GM23338 (cell line): ENCODE measurements around the gene ARHGEF38. TPM values are rescaled to one million over a fixed set of nuclear protein-coding genes. Genes with fewer than 3 reads are reported as not detected.

Source experiments
- CREB1 ChIP-seq: fragments of 250-450 bp; sonication (Bioruptor Pico); IDR thresholded peaks from 2 replicates; pipeline ENCODE4 v1.5.0; 2020; ENCODE audit warnings: low read depth, mild to moderate bottlenecking, moderate library complexity
- EZH2phosphoT487 ChIP-seq: fragments of 200-600 bp; sonication (generic); IDR thresholded peaks from one replicate; pipeline ENCODE4 v1.8.1; 2018; ENCODE audit warnings: antibody characterized with exemption; ENCODE audit not compliant: unreplicated experiment
- NANOG ChIP-seq: IDR thresholded peaks from 2 replicates; pipeline ENCODE4 v1.6.1; 2016; ENCODE audit warnings: antibody characterized with exemption, borderline replicate concordance
- POLR2AphosphoS5 ChIP-seq: IDR thresholded peaks from 2 replicates; pipeline ENCODE4 v1.6.1; 2016; ENCODE audit warnings: antibody characterized with exemption, low read depth
- STAT1 ChIP-seq: IDR thresholded peaks from one replicate; pipeline ENCODE4 v1.6.1; 2016; ENCODE audit warnings: antibody characterized with exemption; ENCODE audit not compliant: unreplicated experiment
- ZNF114 ChIP-seq: fragments of 250-450 bp; sonication (Bioruptor Pico); IDR thresholded peaks from 2 replicates; pipeline ENCODE4 v1.5.0; 2020; ENCODE audit warnings: mild to moderate bottlenecking, moderate library complexity
- ZNF331 ChIP-seq: fragments of 250-450 bp; sonication (Bioruptor Pico); IDR thresholded peaks from 2 replicates; pipeline ENCODE4 v1.5.0; 2020; ENCODE audit warnings: low read depth, mild to moderate bottlenecking, moderate library complexity
- polyA plus RNA-seq: library from polyadenylated mRNA; unstranded; fragments of >200 nt; fragmentation: Nextera tagmentation; extraction: Ambion mirVana; gene quantifications from 2 replicates; pipeline ENCODE4 v1.2.1, GENCODE V29; 2016
- total RNA-seq: library from RNA; depleted of rRNA; stranded (reverse); fragments of >200 nt; shearing (Covaris generic); gene quantifications from 2 replicates; pipeline ENCODE4 v1.2.3, GENCODE V29; 2014
- TF ChIP-seq, protein P1 (sequence below): fragments of 250-450 bp; sonication (Bioruptor Pico); IDR thresholded peaks from 2 replicates; pipeline ENCODE4 v1.5.0; 2020; ENCODE audit warnings: mild to moderate bottlenecking, moderate library complexity
- TF ChIP-seq, protein P2 (sequence below): IDR thresholded peaks from 2 replicates; pipeline ENCODE4 v1.6.1; 2016; ENCODE audit warnings: antibody characterized with exemption
- TF ChIP-seq, protein P3 (sequence below): IDR thresholded peaks from one replicate; pipeline ENCODE4 v1.6.1; 2018; ENCODE audit warnings: antibody characterized with exemption; ENCODE audit not compliant: unreplicated experiment

ARHGEF38 gene
- total and polyA plus RNA-seq, 2 experiments from 2014 or later, result 0.58 TPM; not detected in 1

DNA sequence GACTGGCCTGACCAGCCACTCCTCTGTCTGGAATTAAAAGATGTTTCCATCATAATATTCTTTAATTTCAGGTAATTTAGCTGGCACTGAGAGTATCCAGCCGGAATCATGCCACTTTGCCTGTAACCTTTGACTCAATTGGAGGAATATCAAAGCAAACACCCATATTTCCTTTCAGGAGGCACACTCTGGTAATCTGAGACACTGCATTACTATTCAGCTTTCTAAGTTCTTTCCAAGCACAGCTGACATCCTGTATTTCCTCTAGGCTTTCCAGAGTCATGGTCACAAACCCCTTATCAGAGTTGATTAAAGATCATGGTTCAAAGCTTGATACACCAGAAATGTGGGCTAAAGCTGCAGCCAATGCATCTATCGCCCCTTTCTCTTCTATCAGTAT is 126.8 kb downstream of the ARHGEF38 start (continued):
- TF ChIP-seq, protein P1, sequence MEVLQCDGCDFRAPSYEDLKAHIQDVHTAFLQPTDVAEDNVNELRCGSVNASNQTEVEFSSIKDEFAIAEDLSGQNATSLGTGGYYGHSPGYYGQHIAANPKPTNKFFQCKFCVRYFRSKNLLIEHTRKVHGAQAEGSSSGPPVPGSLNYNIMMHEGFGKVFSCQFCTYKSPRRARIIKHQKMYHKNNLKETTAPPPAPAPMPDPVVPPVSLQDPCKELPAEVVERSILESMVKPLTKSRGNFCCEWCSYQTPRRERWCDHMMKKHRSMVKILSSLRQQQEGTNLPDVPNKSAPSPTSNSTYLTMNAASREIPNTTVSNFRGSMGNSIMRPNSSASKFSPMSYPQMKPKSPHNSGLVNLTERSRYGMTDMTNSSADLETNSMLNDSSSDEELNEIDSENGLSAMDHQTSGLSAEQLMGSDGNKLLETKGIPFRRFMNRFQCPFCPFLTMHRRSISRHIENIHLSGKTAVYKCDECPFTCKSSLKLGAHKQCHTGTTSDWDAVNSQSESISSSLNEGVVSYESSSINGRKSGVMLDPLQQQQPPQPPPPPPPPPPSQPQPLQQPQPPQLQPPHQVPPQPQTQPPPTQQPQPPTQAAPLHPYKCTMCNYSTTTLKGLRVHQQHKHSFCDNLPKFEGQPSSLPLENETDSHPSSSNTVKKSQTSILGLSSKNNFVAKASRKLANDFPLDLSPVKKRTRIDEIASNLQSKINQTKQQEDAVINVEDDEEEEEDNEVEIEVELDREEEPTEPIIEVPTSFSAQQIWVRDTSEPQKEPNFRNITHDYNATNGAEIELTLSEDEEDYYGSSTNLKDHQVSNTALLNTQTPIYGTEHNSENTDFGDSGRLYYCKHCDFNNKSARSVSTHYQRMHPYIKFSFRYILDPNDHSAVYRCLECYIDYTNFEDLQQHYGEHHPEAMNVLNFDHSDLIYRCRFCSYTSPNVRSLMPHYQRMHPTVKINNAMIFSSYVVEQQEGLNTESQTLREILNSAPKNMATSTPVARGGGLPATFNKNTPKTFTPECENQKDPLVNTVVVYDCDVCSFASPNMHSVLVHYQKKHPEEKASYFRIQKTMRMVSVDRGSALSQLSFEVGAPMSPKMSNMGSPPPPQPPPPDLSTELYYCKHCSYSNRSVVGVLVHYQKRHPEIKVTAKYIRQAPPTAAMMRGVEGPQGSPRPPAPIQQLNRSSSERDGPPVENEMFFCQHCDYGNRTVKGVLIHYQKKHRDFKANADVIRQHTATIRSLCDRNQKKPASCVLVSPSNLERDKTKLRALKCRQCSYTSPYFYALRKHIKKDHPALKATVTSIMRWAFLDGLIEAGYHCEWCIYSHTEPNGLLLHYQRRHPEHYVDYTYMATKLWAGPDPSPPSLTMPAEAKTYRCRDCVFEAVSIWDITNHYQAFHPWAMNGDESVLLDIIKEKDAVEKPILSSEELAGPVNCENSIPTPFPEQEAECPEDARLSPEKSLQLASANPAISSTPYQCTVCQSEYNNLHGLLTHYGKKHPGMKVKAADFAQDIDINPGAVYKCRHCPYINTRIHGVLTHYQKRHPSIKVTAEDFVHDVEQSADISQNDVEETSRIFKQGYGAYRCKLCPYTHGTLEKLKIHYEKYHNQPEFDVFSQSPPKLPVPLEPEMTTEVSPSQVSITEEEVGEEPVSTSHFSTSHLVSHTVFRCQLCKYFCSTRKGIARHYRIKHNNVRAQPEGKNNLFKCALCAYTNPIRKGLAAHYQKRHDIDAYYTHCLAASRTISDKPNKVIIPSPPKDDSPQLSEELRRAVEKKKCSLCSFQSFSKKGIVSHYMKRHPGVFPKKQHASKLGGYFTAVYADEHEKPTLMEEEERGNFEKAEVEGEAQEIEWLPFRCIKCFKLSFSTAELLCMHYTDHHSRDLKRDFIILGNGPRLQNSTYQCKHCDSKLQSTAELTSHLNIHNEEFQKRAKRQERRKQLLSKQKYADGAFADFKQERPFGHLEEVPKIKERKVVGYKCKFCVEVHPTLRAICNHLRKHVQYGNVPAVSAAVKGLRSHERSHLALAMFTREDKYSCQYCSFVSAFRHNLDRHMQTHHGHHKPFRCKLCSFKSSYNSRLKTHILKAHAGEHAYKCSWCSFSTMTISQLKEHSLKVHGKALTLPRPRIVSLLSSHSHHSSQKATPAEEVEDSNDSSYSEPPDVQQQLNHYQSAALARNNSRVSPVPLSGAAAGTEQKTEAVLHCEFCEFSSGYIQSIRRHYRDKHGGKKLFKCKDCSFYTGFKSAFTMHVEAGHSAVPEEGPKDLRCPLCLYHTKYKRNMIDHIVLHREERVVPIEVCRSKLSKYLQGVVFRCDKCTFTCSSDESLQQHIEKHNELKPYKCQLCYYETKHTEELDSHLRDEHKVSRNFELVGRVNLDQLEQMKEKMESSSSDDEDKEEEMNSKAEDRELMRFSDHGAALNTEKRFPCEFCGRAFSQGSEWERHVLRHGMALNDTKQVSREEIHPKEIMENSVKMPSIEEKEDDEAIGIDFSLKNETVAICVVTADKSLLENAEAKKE, result no peak
- TF ChIP-seq ZNF331 (CRISPR knock-in tag), result no peak
- TF ChIP-seq STAT1, result no peak
- TF ChIP-seq EZH2phosphoT487, result no peak
- no peak for TF ChIP-seq CREB1
- TF ChIP-seq ZNF114 (CRISPR knock-in tag), result no peak
- TF ChIP-seq POLR2AphosphoS5, result no peak
- TF ChIP-seq, protein P2, sequence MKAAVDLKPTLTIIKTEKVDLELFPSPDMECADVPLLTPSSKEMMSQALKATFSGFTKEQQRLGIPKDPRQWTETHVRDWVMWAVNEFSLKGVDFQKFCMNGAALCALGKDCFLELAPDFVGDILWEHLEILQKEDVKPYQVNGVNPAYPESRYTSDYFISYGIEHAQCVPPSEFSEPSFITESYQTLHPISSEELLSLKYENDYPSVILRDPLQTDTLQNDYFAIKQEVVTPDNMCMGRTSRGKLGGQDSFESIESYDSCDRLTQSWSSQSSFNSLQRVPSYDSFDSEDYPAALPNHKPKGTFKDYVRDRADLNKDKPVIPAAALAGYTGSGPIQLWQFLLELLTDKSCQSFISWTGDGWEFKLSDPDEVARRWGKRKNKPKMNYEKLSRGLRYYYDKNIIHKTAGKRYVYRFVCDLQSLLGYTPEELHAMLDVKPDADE, result no peak
- TF ChIP-seq NANOG, result no peak
- TF ChIP-seq, protein P3, sequence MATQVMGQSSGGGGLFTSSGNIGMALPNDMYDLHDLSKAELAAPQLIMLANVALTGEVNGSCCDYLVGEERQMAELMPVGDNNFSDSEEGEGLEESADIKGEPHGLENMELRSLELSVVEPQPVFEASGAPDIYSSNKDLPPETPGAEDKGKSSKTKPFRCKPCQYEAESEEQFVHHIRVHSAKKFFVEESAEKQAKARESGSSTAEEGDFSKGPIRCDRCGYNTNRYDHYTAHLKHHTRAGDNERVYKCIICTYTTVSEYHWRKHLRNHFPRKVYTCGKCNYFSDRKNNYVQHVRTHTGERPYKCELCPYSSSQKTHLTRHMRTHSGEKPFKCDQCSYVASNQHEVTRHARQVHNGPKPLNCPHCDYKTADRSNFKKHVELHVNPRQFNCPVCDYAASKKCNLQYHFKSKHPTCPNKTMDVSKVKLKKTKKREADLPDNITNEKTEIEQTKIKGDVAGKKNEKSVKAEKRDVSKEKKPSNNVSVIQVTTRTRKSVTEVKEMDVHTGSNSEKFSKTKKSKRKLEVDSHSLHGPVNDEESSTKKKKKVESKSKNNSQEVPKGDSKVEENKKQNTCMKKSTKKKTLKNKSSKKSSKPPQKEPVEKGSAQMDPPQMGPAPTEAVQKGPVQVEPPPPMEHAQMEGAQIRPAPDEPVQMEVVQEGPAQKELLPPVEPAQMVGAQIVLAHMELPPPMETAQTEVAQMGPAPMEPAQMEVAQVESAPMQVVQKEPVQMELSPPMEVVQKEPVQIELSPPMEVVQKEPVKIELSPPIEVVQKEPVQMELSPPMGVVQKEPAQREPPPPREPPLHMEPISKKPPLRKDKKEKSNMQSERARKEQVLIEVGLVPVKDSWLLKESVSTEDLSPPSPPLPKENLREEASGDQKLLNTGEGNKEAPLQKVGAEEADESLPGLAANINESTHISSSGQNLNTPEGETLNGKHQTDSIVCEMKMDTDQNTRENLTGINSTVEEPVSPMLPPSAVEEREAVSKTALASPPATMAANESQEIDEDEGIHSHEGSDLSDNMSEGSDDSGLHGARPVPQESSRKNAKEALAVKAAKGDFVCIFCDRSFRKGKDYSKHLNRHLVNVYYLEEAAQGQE, result no peak
